H1 (cell line): ENCODE data around the gene DPYD. TPM values are rescaled to one million over a fixed set of nuclear protein-coding genes. Genes with fewer than 3 reads are reported as not detected.

Source experiments
- CTCF ChIA-PET: fragments of 300-600 bp; sonication (Branson Sonifier 250); formaldehyde crosslinking; loops from one replicate; lab custom pipeline; 2021; ENCODE audit not compliant: partially characterized antibody; lab: Charles Lee
- POLR2A ChIA-PET: fragments of 300-600 bp; sonication (Branson Sonifier 250); formaldehyde crosslinking; loops from one replicate; lab custom pipeline; 2021; ENCODE audit warnings: inconsistent platforms; ENCODE audit not compliant: partially characterized antibody; lab: Charles Lee
- DNase-seq, 2 experiments: peaks; one replicate each; pipeline versions ENCODE4 v3.0.0 to v3.0.0-alpha.2; 2010 to 2022; ENCODE audit warnings: low spot score in 2 of 2, low read depth in 1 of 2, mixed read lengths in 1 of 2
- FAIRE-seq: peaks from 2 replicates; lab custom pipeline; 2011; peaks lifted over from hg19 to GRCh38; lab: Jason Lieb, UNC
- H2AFZ ChIP-seq: 2 replicates; pipeline ENCODE4 v1.8.1; 2012; ENCODE audit warnings: low read length, inconsistent platforms
- H2AK5ac ChIP-seq: 2 replicates; pipeline ENCODE4 v1.6.1; 2013; ENCODE audit warnings: low read depth, low read length
- H2BK120ac ChIP-seq: replicated peaks from 2 replicates; pipeline ENCODE3; 2013; ENCODE audit warnings: low read depth, low read length, inconsistent platforms
- H2BK12ac ChIP-seq: 2 replicates; pipeline ENCODE4 v1.6.1; 2013; ENCODE audit warnings: low read depth, low read length
- H2BK15ac ChIP-seq: 2 replicates; pipeline ENCODE4 v1.6.1; 2013; ENCODE audit warnings: low read length
- H2BK20ac ChIP-seq: 2 replicates; pipeline ENCODE4 v1.6.1; 2013; ENCODE audit warnings: low read length
- H2BK5ac ChIP-seq: 2 replicates; pipeline ENCODE4 v1.6.1; 2013; ENCODE audit warnings: low read depth, low read length
- H3K14ac ChIP-seq: 2 replicates; pipeline ENCODE4 v1.6.1; 2013; ENCODE audit warnings: inconsistent platforms; ENCODE audit not compliant: insufficient read length
- H3K18ac ChIP-seq: 2 replicates; pipeline ENCODE4 v1.6.1; 2013; ENCODE audit warnings: low read length; ENCODE audit errors: extremely low read depth
- H3K23ac ChIP-seq: 2 replicates; pipeline ENCODE4 v1.6.1; 2013; ENCODE audit warnings: inconsistent platforms; ENCODE audit not compliant: insufficient read length
- H3K23me2 ChIP-seq: 2 replicates; pipeline ENCODE4 v1.6.1; 2013; ENCODE audit warnings: low read depth, low read length
- H3K27ac ChIP-seq: 2 replicates; pipeline ENCODE4 v1.6.1; 2011; ENCODE audit warnings: low read depth, low read length, inconsistent platforms
- H3K27me3 ChIP-seq, 4 experiments: replicated peaks in 1 of 4; 1 replicate in 1 of 4; 2 replicates in 3 of 4; pipeline versions ENCODE4 v1.6.1 to v1.8.1; 2011 to 2013; ENCODE audit warnings: low read length in 3 of 4, mild to moderate bottlenecking in 3 of 4, inconsistent platforms in 2 of 4, mixed read lengths in 2 of 4, moderate library complexity in 1 of 4; ENCODE audit not compliant: control insufficient read depth in 3 of 4, insufficient read depth in 3 of 4; ENCODE audit errors: extremely low read depth in 1 of 4
- H3K36me3 ChIP-seq, 4 experiments: 2 replicates each; pipeline versions ENCODE4 v1.6.1 to v1.8.1; 2011 to 2013; ENCODE audit warnings: mild to moderate bottlenecking in 4 of 4, low read length in 3 of 4, moderate library complexity in 2 of 4, control low read depth in 1 of 4, inconsistent platforms in 1 of 4; ENCODE audit not compliant: insufficient read depth in 4 of 4, control insufficient read depth in 2 of 4
- H3K4ac ChIP-seq: replicated peaks from 2 replicates; pipeline ENCODE3; 2013; ENCODE audit warnings: low read length, low read depth, mixed read lengths, inconsistent platforms; ENCODE audit not compliant: insufficient read length
- H3K4me1 ChIP-seq, 4 experiments: replicated peaks in 1 of 4; 1 replicate in 1 of 4; 2 replicates in 3 of 4; pipeline versions ENCODE4 v1.6.1 to v1.8.1; 2011 to 2013; ENCODE audit warnings: low read length in 3 of 4, inconsistent platforms in 2 of 4, mixed read lengths in 1 of 4; ENCODE audit not compliant: insufficient read depth in 4 of 4, control insufficient read depth in 3 of 4
- H3K4me2 ChIP-seq, 2 experiments: 2 replicates each; pipeline versions ENCODE4 v1.6.1 to v1.8.1; 2011 to 2013; ENCODE audit warnings: low read depth in 2 of 2, low read length in 2 of 2, control low read depth in 1 of 2, inconsistent platforms in 1 of 2, mild to moderate bottlenecking in 1 of 2; ENCODE audit not compliant: insufficient read depth in 1 of 2
- H3K4me3 ChIP-seq, 4 experiments: fragments of 200-600, 300-600 bp in 1 of 4; sonication (generic), shearing (Covaris generic), sonication (Bioruptor Twin) in 1 of 4; 2 replicates each; pipeline versions ENCODE4 v1.5.1 to v1.8.1; 2011 to 2016; ENCODE audit warnings: low read length in 4 of 4, low read depth in 3 of 4, control low read depth in 2 of 4, inconsistent platforms in 2 of 4, mild to moderate bottlenecking in 2 of 4, mixed read lengths in 1 of 4, moderate library complexity in 1 of 4; ENCODE audit not compliant: insufficient read depth in 2 of 4; ENCODE audit errors: extremely low read depth in 1 of 4
- H3K56ac ChIP-seq: replicated peaks from 2 replicates; pipeline ENCODE3; 2013; ENCODE audit warnings: low read depth, mild to moderate bottlenecking, mixed read lengths, low read length, inconsistent platforms; ENCODE audit not compliant: insufficient read length
- H3K79me1 ChIP-seq: 2 replicates; pipeline ENCODE4 v1.6.1; 2013; ENCODE audit warnings: low read depth, low read length, control low read depth
- H3K79me2 ChIP-seq, 2 experiments: 2 replicates each; pipeline versions ENCODE4 v1.6.1 to v1.8.1; 2012 to 2013; ENCODE audit warnings: low read length in 2 of 2, mild to moderate bottlenecking in 2 of 2, inconsistent platforms in 1 of 2; ENCODE audit not compliant: insufficient read depth in 2 of 2, control insufficient read depth in 1 of 2
- H3K9ac ChIP-seq, 4 experiments: replicated peaks in 1 of 4; 1 replicate in 1 of 4; 2 replicates in 3 of 4; pipeline versions ENCODE4 v1.6.1 to v1.8.1; 2011 to 2013; ENCODE audit warnings: low read depth in 3 of 4, low read length in 3 of 4, control low read depth in 2 of 4, mild to moderate bottlenecking in 2 of 4, moderate library complexity in 2 of 4, inconsistent platforms in 1 of 4; ENCODE audit errors: extremely low read depth in 1 of 4
- H3K9me3 ChIP-seq, 2 experiments: 2 replicates each; pipeline versions ENCODE4 v1.6.1 to v1.8.1; 2012 to 2013; ENCODE audit warnings: mild to moderate bottlenecking in 2 of 2, moderate library complexity in 2 of 2, control low read depth in 1 of 2, inconsistent platforms in 1 of 2, low read depth in 1 of 2, low read length in 1 of 2, mixed read lengths in 1 of 2; ENCODE audit not compliant: insufficient read depth in 2 of 2
- H4K20me1 ChIP-seq, 2 experiments: replicated peaks in 1 of 2; 2 replicates each; pipeline versions ENCODE3 to v1.8.1; 2011 to 2013; ENCODE audit warnings: inconsistent platforms in 2 of 2, low read length in 2 of 2, mild to moderate bottlenecking in 1 of 2; ENCODE audit not compliant: insufficient read depth in 2 of 2, control insufficient read depth in 1 of 2
- H4K5ac ChIP-seq: 2 replicates; pipeline ENCODE4 v1.6.1; 2013; ENCODE audit warnings: low read length, low read depth, mixed read lengths, inconsistent platforms; ENCODE audit not compliant: insufficient read length
- H4K8ac ChIP-seq: 2 replicates; pipeline ENCODE4 v1.8.0; 2013; ENCODE audit warnings: mild to moderate bottlenecking, moderate library complexity, low read length, inconsistent platforms; ENCODE audit not compliant: insufficient read depth; ENCODE audit errors: extremely low read depth
- H4K91ac ChIP-seq: replicated peaks from 2 replicates; pipeline ENCODE3; 2013; ENCODE audit warnings: low read length, mixed read lengths, inconsistent platforms; ENCODE audit not compliant: insufficient read length
- MAFK ChIP-seq: IDR thresholded peaks from 2 replicates; pipeline ENCODE4 v1.6.1; 2012; ENCODE audit warnings: low read depth, mild to moderate bottlenecking, improper control_type of control experiment, low read length
- WGBS, 2 experiments: shearing (Covaris generic) in 1 of 2; methylation state at CpG; one replicate each; pipeline versions ENCODE4 v1.1.6 to v1.1.7; 2013 to 2015; ENCODE audit warnings: low lambda C conversion rate in 2 of 2, mixed read lengths in 2 of 2, inconsistent platforms in 1 of 2, low coverage in 1 of 2, missing lambda C conversion rate in 1 of 2; ENCODE audit not compliant: insufficient replicate concordance in 2 of 2, insufficient coverage in 1 of 2, insufficient read length in 1 of 2; ENCODE audit errors: extremely low coverage in 1 of 2, missing lambda C conversion rate in 1 of 2; 5-methylcytosine and 5-hydroxymethylcytosine counted together
- polyA plus RNA-seq, 7 experiments: library from polyadenylated mRNA; depleted of rRNA in 3 of 7; stranded (reverse) in 5 of 7; unstranded in 2 of 7; fragments of >200 nt in 5 of 7; fragments of 200-250 nt in 2 of 7; gene quantifications; 1 replicate in 5 of 7; 2 replicates in 1 of 7; 4 replicates in 1 of 7; pipeline versions ENCODE4 v1.2.1 to v1.2.3, GENCODE V29; 2011 to 2013; ENCODE audit warnings: missing spikeins in 2 of 7, mixed read lengths in 2 of 7
- total RNA-seq: library from RNA; stranded (reverse); fragmentation: NEBNext Ultra II Directional; extraction: Animal tissue kit (Norgen Biotek cat#: 25700); gene quantifications from 2 replicates; pipeline ENCODE4 v1.2.1, GENCODE V29; 2021

Gene DPYD
- total and polyA plus RNA-seq, 2 of the 8 experiments (the other 6 are each of a cell fraction or from before 2014, with no cell fraction given): 0.29 to 0.73 TPM

- Histone ChIP-seq H3K23me2 (no peaks in the 10 kb centered on the region; the same call in 1 of the 2 replicates), H3K14ac (no peak overlapping the region), H3K9me3 (no peaks in the 10 kb centered on the region), H3K79me2 (no peaks in the 10 kb centered on the region), H3K4me2 (no peak overlapping the region), H2BK5ac (no peak overlapping the region), H3K56ac (no peak overlapping the region), H3K4me1 (no peaks in the 10 kb centered on the region), H4K5ac (no peak overlapping the region), H4K8ac (no peak overlapping the region), H2AFZ (no peak overlapping the region), H3K18ac (no peak overlapping the region), H3K79me1 (no peaks in the 10 kb centered on the region), H2BK20ac (no peak overlapping the region), H3K27me3 (no peaks in the 10 kb centered on the region), H3K4ac (no peak overlapping the region), H2AK5ac (no peak overlapping the region), H2BK15ac (no peak overlapping the region), H3K9ac (no peak overlapping the region), H4K91ac (no peak overlapping the region), H3K27ac (no peak overlapping the region), H3K23ac (no peak overlapping the region), H2BK120ac (no peak overlapping the region), H4K20me1 (no peaks in the 10 kb centered on the region)
- POLR2A ChIA-PET: no interaction called here
- FAIRE-seq (no peak), DNase-seq (no peak)
- CTCF ChIA-PET: interaction anchor here (1.0 to 1.1 kb wide), 2 partner anchors 13 to 19 kb away, joined by 3 to 5 read pairs; no protein-coding TSS in a partner anchor
- WGBS, 2 experiments: 96% methylated on average over 3 of the region's 3 CpGs; no CpG with 5 or more reads in 1 of the 2 experiments
- no peak for TF ChIP-seq MAFK
- TF ChIP-seq, all 59 proteins: peak for 0
- Histone ChIP-seq H3K36me3 (no peaks in the 10 kb centered on the region), H2BK12ac (no peak overlapping the region), H3K4me3 (no peak overlapping the region)
These were observed 849.7 kb downstream of the DPYD start for GRCh38 chr1:97071173-97071572.
